G401 (cell line): ENCODE measurements around the gene RASAL3. TPM values are rescaled to one million over a fixed set of nuclear protein-coding genes. Genes with fewer than 3 reads are reported as not detected.
A peak's percentile ranks its signal among the peaks of the same experiment; 100 is the strongest.
"Not testable (repeated sequence)": the region's sequence is repeated elsewhere in the genome, so short reads cannot be mapped to it uniquely, and the experiment has no call there.

ENCODE experiments used
- DNase-seq: peaks from one replicate; pipeline ENCODE4 v3.0.0-alpha.2; 2015; ENCODE audit warnings: low spot score
- in situ Hi-C: cut with HindIII; loops from 2 replicates; pipeline ENCODE4 v1.10.0; 2016; ENCODE audit warnings: low sequenced_read_pairs, mixed read lengths
- total RNA-seq: library from RNA; depleted of rRNA; stranded (reverse); fragments of >200 nt; shearing (Covaris generic); gene quantifications from 2 replicates; pipeline ENCODE4 v1.2.3, GENCODE V29; 2014; rRNA removed

The RASAL3 gene
- not detected in 2 replicates for total RNA-seq

DNA sequence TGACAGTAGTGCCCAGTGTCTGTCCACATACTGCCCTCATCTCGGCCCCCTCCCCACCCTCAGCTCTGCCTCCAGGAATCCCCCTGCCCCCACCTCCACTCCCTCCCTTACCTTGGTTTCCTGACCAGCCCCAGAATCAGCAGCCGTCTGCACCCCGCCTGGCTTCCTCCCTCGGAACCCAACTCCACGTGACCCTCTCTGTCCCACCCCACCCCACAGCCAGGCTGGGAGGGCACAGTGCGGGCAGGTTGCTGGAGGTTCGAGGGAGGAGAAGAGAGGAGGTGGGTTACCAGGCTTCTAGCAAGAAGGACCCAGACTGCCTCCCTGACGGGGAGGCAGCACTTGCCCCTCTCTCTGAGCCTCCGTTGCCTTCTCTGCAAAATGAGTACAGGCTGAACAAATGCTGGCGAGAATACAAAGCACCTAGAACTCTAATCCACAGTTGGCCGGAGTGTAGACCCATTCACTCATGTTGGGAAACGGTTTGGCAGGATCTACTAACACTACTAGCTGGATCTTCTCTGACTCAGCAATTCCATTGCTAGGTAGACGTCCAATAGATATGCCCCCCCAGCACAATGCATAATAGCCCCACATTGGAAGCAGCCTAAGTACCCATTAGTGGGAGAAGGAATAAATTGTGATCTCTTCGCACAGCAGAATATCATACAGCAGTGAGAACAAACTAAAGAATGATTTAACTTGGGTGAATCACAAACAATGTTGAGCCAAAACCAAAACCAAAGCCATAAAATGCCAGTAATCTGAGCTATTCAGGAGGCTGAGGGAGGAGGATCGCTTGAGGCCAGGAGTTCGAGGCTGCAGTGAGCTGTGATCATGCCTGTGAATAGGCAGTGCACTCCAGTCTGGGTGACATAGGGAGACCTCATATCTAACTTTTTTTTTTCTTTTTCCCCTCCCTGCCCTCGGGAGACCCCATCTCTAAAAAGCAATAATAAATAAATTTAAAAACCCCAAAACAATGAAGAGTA is at the start of gene RASAL3:
Gene RASAL3 (minus strand): TSS at position 151 of the 992 bp plus-strand sequence. CDS start 186 bp downstream, outside the sequence.
- in situ Hi-C loops: no loop called here
- DNase-seq: no peak

DNA sequence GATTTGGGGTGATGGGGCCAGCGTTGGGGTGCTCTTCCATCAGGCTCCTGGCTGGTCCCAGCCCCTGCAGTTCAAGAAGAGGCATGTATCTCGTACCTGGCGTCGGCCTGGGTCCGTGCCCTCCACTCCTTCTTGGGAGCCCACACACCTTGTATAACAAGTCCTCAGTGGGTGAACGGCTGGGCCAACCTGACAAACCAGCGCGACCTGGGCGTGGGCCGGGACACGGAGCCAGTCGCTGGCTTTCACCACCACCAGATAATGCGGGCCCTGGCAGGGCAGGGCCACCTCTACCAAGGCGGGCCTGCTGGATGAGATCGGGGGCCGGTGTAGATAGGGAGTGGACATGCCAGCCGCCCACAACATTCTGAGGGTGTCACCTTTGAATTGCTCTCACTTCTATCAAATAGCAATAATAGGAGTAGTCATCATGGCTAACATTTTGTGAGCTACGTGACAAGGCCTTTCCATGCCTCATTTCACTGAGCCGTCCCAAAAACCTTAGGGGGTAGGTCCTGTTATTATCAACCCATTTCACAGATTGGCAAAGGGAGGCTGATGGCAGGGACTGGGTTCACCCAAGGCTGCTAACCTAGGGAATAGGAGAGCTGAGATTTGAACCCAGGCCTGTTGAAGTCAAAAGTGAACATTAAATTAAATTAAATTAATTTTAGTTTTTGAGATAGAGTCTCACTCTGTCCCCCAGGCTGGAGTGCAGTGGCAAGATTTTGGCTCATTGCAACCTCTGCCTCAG is 47.5 kb upstream of the RASAL3 start:
- no peak for DNase-seq
- in situ Hi-C loops: no loop called here

DNA sequence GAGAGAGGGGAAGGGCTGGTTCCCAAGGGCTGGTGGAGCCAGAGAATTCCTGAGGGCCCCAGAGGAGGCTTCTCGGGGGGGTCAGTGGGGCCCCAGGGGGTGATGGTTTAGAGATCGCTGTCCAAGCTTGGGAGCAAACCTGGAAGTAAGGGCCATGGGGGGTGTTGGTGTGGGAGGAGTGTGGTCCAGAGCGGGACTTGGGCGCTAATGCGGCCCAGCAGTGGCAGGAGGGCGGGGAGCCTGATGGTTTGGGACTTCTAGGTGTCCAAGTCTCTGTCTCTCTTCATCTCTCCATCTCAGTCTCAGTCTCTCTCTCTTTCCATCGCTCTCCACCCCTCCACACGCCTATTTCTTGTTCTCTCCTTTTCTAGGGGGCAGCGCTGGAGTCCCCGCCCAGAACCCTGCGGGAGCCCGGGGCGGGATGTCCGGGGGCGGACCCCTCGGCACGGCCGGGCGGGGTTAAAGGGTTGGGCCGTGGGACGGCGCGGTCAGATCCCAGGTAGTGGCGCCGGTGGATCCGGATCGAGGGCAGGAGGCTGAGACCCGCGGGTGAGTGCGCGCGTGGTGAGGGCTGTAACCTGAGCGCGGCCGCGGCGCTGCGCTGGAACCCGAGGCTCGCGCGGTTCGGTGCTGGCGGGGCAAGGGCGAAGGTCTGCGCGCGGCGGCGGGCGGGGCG is 43.8 kb upstream of the RASAL3 start, which contains the start of gene CYP4F22:
Gene CYP4F22 (plus strand): TSS at position 491 of the 676 bp plus-strand sequence. CDS start 16,812 bp downstream, outside the sequence.
- no peak for DNase-seq
- in situ Hi-C loops: no loop called here

DNA sequence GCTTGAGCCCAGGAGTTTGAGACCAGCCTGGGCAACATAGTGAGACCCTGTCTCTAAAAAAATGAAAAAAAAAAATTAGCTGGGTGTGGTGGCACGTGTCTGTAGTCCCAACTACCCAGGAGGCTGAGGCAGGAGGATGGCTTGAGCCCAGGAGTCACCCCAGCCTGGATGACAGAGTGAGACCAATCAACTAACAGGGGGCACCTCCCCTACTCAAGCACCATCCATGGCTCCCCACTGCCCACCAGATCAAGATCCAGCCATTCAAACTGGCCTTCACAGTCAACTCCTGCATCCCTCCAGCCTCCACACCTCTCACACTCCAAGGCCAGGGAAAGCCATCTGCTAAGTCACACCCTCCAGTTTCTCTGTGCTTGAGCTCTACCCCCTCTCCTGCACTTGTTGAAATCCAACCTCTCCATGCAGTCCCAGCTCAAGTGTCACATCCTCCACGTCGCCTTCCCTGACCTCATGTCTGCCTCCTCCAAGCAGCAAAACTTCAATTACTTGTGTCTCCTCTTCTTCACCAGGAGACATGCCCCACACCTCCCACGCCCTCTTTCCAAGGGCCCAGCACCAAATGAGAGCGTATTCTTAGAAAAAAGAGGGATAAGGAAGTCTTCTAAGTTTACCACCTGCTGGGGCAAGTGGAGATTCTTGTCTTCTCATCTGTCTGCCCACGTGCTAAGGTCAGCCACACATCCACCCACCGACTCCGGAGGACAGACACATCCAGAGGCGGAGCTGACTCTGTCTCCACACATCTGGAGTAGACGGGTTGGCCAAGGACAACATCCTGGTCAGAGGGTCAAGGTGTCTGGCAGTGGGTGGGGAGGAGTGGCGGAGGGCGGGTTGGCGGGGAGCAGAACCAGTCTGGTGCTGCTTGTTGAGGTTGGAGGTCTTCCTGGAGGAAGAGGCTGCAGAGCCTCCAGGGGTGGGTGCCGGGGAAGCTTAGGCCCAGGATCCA is 43.0 kb upstream of the RASAL3 start:
- DNase-seq: no peak
- in situ Hi-C loops: no loop called here

DNA sequence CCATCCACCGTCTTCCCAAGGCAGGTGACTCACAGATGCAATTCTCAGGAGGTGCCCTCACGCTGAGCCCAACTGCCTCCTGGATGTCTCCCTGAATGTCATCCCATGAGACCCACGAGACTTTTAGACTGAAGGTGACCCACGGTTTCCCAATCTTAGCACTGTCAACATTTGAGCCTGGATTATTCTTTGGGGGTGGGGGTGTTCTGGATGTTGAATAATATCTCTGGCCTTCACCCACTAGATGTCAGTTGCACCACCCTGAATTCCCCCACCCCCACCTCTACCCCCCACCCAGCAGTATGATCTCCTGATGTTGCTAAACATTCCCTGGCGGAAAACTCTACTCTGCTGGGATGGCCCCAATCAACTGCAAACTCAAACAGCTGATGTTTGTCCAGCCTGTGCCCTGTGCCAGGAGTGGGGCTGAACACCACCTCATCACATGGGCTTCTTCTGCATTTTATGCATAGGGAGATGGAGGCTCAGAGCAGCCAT is 41.8 kb upstream of the RASAL3 start:
- DNase-seq: no peak
- in situ Hi-C loops: no loop called here

DNA sequence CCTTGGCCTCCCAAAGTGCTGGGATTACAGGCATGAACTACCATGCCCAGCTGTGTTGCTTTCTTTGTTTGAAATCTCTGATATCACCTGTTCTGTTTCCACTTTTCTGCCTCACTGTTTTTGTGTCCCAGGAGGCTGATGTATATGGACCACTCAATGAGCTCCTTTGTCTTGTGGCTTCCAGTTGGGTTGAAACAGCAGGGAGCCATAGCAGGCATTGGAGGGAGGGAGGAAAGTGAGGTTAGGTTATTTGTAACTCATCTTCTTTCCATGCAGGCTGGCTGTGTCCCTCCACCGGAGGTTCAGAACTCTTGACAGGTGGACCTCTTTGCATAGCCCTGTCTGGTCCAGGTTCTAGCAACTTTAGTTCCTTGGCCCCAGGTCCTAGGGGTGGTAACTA is 37.9 kb upstream of the RASAL3 start:
- in situ Hi-C loops: no loop called here
- no peak for DNase-seq

DNA sequence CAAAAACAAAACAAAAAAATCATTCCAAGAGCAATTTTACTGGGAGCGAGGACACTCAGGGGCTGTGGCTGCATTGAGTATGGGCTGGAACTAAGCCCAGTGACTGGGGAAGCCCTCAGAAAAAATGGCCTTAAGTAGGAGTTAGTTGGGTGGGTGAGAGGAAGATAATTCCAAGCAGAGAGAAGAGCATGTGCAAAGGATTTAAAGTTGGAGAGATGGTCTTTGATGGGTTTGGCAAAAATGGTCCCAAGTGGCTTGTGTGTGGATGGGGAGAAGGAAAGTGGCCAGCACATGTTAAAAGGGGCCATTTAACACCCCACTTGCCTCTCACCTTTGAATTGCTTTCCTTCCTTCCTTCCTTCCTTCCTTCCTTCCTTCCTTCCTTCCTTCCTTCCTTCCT is 37.3 kb upstream of the RASAL3 start:
- DNase-seq: no peak

DNA sequence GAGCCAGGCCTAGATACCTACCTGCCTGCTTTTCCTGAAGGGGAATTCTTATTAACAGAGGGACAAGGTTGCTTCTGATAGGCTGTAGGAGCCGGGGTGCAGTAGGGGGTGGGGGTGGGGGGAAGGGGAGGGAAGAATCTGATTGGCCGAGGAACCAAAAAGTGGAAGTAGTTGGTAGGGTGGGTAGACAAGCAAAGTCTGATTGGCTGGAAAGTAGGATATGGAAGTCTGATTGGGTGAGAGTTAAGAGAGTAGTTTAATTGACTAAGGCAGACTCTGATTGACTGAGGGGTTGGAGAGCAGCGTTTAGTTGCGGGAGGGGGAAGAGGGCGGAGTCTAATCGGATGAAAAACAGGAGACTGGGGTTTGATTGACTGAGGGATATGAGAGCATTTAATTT is 34.6 kb upstream of the RASAL3 start:
- in situ Hi-C loops: no loop called here
- DNase-seq: no peak

More for the DNA sequence above, 37.3 kb upstream of the RASAL3 start:
- in situ Hi-C loops: no loop called here

DNA sequence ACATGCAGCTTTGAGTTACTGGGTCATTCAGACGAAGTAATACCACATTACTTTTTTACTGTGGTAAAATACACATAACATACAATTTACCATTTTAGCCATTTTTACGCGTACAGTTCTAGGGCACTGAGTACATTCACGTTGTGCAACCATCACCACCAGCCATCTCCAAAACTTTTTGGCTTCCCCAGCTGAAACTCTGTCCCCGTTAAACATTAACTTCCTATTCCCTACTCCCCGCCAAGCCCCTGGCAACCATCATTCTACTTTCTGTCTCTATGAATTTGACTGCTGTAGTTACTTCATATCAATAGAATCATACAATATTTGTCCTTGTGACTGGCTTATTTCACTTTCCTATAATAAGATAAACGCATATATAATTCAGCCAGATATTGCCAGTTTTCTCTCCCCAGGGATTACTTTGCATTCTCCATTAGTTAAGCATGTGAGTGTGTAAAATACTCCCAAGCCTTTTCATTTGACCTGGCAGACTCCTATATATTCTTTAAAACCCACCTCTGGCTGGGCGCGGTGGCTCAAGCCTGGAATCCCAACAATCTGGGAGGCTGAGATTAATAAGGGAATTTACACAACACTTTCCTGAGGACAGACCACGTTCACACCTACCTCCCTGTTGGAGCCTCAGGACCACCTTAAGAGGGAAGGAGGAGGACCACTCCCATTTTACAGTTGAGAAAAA is 34.0 kb upstream of the RASAL3 start:
- DNase-seq: no peak

DNA sequence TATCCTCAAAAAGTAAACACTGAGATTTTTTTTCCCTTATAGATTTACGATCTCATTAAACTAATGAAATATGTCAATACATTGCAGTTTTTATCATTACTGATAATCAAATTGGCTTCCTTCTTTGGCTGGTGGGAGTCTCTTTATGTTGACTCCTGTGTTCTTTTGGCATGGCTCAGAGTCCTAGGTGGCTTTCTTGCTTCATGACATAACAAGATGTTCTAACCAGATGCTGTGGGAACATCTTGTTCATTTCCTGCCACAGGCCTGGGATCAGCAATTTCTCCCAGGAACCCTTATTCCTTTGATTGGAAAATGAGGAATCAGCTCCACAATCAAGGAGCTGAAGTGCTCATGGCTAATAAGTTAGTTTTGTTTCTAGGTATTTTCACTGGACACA is 30.8 kb upstream of the RASAL3 start:
- in situ Hi-C loops: no loop called here

More for the DNA sequence above, 34.0 kb upstream of the RASAL3 start:
- in situ Hi-C loops: no loop called here

DNA sequence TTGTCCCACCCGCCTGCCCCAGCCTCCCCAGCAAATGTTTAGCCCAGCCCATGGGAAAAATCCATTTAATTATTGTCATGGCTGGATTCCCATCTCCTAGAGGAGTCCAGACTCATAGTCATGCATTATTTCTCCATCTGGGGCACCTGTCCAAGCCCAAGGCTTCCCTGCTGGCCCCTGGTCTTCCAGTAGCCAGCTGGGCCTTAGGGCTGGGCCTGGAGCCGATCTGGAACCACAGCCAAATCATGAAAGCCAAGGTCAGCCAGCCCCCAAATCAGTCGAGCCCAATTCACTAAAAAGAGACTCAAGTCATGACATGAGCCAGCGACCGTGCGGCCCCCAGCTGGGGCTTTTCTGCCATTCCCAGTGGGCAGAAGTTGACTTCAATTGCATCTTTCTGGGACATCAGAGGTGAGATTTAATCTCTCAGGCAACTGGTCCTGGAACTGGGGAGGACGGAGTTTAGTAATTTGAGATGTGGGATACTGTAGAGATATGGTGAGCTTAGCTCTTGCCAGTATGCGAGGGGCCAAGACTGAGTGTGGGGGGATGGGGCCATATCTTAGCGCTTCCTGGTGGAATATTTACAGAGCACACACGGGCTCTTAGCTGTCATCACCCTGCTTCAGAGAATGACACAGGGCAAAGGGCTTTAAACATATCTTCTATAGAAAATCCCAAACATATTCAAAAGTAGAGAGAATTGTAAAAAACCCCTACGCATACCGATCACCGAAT is 24.3 kb upstream of the RASAL3 start:
- in situ Hi-C loops: no loop called here

More for the DNA sequence above, 30.8 kb upstream of the RASAL3 start:
- DNase-seq: no peak

DNA sequence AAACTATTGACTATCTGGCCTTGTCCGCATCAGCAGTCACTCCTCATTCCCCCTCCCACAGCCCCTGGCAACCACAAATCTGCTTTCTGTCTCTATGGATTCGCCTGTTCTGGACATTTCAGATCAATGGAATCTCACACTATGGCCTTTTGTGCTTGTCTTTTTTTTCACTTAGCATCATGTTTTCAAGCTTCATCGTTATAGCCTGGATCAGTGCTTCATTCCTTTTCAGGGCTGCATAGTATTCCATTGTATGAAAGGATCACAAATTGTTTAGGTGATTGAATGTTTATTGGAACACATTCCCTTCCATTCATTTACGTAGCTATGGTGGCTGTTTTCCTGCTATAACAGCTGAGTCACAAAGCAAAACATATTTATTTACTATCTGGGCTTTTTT is 22.7 kb upstream of the RASAL3 start:
- in situ Hi-C loops: no loop called here
- no peak for DNase-seq

More for the DNA sequence above, 24.3 kb upstream of the RASAL3 start:
- DNase-seq: peak; percentile 29

DNA sequence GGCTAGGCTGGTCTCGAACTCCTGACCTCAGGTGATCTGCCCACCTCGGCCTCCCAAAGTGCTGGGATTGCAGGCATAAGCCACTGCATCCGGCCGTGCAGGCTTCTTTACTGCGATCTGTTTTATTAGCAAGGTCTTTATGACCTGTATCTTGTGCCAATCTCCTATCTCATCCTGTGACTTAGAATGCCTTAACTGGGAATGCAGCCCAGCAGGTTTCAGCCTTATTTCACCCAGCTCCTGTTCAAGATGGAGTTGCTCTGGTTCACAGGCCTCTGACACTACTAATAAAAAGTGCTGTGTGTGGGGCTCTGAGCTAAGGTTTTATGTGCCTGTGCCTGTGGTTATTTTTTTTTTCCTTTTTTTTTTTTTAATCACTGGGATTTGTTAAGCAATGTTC is 21.4 kb upstream of the RASAL3 start:
- DNase-seq, in situ Hi-C loops: not testable (repeated sequence)

DNA sequence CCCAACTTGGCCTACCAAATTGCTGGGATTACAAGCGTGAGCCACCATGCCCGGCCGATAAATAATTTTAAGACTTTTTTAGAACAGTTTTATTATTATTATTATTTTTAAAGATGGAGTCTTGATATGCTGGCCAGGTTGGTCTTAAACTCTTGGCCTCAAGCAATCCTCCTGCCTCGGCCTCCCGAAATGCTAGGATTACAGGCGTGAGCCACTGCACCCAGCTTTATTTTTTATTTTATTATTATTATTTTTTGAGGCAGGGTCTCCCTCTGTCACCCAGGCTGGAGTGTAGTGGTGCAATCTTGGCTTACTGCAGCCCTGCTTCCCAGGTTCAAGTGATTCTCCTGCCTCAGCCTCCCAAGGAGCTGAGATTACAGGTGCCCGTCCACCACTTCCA is 16.7 kb upstream of the RASAL3 start:
- in situ Hi-C loops, DNase-seq: not testable (repeated sequence)

DNA sequence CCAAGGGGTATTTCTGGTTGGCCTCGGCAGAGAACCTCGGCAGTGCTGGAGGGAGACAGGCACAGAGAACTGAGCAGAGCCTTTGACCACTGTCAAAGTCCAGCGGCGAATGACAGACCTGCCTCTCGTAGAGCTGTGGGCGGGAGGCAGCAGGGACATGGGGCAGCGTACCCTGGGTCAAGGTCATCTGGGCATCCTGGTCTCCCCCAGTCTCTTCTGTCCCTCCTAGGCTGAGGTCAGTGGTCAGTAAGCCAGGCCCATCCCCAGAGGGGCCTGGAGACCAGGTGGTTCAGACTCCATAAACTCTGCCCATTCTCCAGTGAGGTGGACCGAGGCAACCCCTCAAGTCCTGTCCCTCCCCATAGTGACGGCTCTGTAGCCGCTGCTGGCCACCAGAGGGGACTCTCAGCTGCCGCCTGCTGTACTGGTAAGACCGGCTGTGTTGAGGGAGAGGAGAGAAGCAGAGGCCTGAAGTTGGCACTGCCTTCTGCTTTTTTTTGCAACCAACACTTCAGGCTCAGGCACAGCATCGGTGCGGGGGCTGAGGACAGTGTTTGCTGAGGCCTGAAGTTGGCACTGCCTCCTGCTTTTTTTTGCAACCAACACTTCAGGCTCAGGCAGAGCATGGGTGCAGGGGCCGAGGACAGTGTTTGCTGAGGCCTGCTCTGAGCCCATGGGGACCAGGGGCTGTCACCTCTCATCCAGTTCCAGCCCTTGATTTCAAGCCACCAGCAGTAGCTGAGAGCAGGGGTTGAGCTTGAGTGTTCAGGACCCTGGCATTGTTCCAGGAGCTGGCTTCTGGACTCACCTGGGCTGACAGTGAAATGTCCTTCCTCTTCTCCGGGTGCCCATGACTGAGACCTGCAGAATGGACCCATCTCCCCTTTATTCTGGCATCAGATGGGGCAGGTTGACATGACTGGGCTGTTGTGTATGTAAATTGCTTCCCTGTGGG is 15.3 kb upstream of the RASAL3 start, which contains the start of gene PGLYRP2:
Gene PGLYRP2 (minus strand): TSS at position 111 of the 955 bp plus-strand sequence. CDS start 130 bp downstream, outside the sequence.
- in situ Hi-C loops: no loop called here
- peak; percentile 4 for DNase-seq

DNA sequence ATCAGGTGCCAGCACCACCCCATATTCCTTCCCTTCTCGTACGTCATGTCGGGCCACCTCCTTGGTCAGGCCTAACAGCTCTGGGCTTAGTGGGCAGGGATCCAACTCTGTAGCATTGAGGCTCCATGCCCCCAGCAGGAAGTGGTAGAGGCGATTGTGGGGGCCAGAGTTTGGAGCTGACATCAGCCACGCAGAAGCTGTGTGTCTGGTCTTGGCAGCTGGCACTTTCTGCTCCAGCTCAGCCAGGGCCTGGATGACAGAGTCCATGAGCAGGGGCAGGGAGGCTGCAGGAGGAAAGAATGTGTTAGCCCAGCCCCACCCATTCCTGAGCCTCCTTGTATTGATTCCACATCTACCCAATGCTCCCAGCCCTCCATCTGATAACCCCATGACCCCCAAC is 12.0 kb upstream of the RASAL3 start:
- no peak for DNase-seq
- in situ Hi-C loops: no loop called here
